MCF 10A (cell line): Measurements from ENCODE around the gene SIRPG. TPM values are rescaled to one million over a fixed set of nuclear protein-coding genes. Genes with fewer than 3 reads are reported as not detected.
"Not testable (repeated sequence)": the region's sequence is repeated elsewhere in the genome, so short reads cannot be mapped to it uniquely, and the experiment has no call there.

Experiments used
- BruUV-seq: library from RNA; stranded (reverse); fragments of 400-500 nt; replicated peaks from 2 replicates; lab custom pipeline; 2021; lab: Mats Ljungman, UMichigan
- CTCF ChIA-PET: fragments of 300-600 bp; sonication (Branson Sonifier 250); formaldehyde crosslinking; extraction: SDS; loops from one replicate; lab custom pipeline; 2021; ENCODE audit warnings: antibody characterized with exemption, inconsistent platforms; lab: Yijun Ruan, JAX
- POLR2A ChIA-PET: fragments of 300-600, 350-650 bp; sonication (Branson Sonifier 250); formaldehyde crosslinking; extraction: SDS; loops from one replicate; lab custom pipeline; 2020; ENCODE audit warnings: antibody characterized with exemption, inconsistent platforms; lab: Yijun Ruan, JAX
- DNase-seq: peaks from one replicate; pipeline ENCODE4 v3.0.0-alpha.2; 2018; ENCODE audit not compliant: unreplicated experiment
- H3K27ac Mint-ChIP-seq: one replicate; pipeline ENCODE4 v1.8.0; 2022; ENCODE audit warnings: mild to moderate bottlenecking, low read depth, mixed read lengths; ENCODE audit not compliant: unreplicated experiment
- H3K27me3 Mint-ChIP-seq: one replicate; pipeline ENCODE4 v1.8.0; 2022; ENCODE audit warnings: mixed read lengths; ENCODE audit not compliant: insufficient read depth, unreplicated experiment
- H3K36me3 Mint-ChIP-seq: one replicate; pipeline ENCODE4 v1.8.0; 2022; ENCODE audit warnings: mild to moderate bottlenecking, moderate library complexity, mixed read lengths; ENCODE audit not compliant: insufficient read depth, unreplicated experiment
- H3K4me1 Mint-ChIP-seq: one replicate; pipeline ENCODE4 v1.8.0; 2022; ENCODE audit warnings: mixed read lengths; ENCODE audit not compliant: insufficient read depth, unreplicated experiment
- H3K4me3 Mint-ChIP-seq: one replicate; pipeline ENCODE4 v1.8.0; 2022; ENCODE audit warnings: mild to moderate bottlenecking, moderate library complexity, mixed read lengths; ENCODE audit not compliant: unreplicated experiment
- H3K9me3 Mint-ChIP-seq: one replicate; pipeline ENCODE4 v1.8.0; 2022; ENCODE audit warnings: mixed read lengths; ENCODE audit not compliant: unreplicated experiment
- CTCF ChIP-seq: fragments of 200-600 bp; IDR thresholded peaks from one replicate; pipeline ENCODE4 v1.8.0; 2022; ENCODE audit warnings: antibody characterized with exemption, mild to moderate bottlenecking; ENCODE audit not compliant: unreplicated experiment
- intact Hi-C: fragments of 100-400 bp; cut with micrococcal nuclease; formaldehyde crosslinking; loops from 2 replicates; pipeline ENCODE4 v1.14.1; 2022
- total RNA-seq: library from RNA; stranded (reverse); gene quantifications from 2 replicates; pipeline ENCODE4 v1.2.3, GENCODE V29; 2022

The SIRPG gene
- total RNA-seq, 1 experiment from 2014 or later = not detected

GRCh38 chr20:1619861-1620444 lies 37.6 kb downstream of the SIRPG start, which contains the start of gene SIRPB1:
Gene SIRPB1, minus strand, starts transcription at chr20:1620009. Its CDS starts 65 bp downstream, at chr20:1619944.
- intact Hi-C loops = no loop called here
- Mint-ChIP-seq H3K4me3 (no peak within 1 kb of the TSS), H3K27ac (no peak within 1 kb of the TSS), H3K36me3 (no peaks in the 10 kb centered on the region), H3K9me3 (peaks cover 7% of the 10 kb centered on the region), H3K4me1 (peaks cover 7% of the 10 kb centered on the region), H3K27me3 (no peaks in the 10 kb centered on the region)
- TF ChIP-seq CTCF = no peak
- no TSS peak for BruUV-seq
- ChIA-PET CTCF (no interaction called here), POLR2A (no interaction called here)
- no peak for DNase-seq

- ChIA-PET CTCF (interaction anchor here (0.7 kb wide), 1 partner anchor 931 kb away, joined by 3 read pairs; no protein-coding TSS in a partner anchor), POLR2A (no interaction called here)
- Mint-ChIP-seq H3K4me3 (no peak overlapping the region), H3K9me3 (peaks cover 7% of the 10 kb centered on the region), H3K4me1 (no peaks in the 10 kb centered on the region), H3K27me3 (no peaks in the 10 kb centered on the region), H3K27ac (no peak overlapping the region), H3K36me3 (no peaks in the 10 kb centered on the region)
- TF ChIP-seq CTCF = no peak
- no peak for DNase-seq
- BruUV-seq = no TSS peak
- intact Hi-C loops = no loop called here
Measured at GRCh38 chr20:1618954-1619540, 38.5 kb downstream of the SIRPG start.

- Mint-ChIP-seq H3K9me3 (peaks cover 7% of the 10 kb centered on the region), H3K27me3 (no peaks in the 10 kb centered on the region), H3K4me3 (no peak overlapping the region), H3K27ac (no peak overlapping the region), H3K36me3 (no peaks in the 10 kb centered on the region), H3K4me1 (no peaks in the 10 kb centered on the region)
- DNase-seq = no peak
- BruUV-seq = no TSS peak
- intact Hi-C loops = no loop called here
- ChIA-PET POLR2A (no interaction called here), CTCF (interaction anchor here (0.6 to 0.7 kb wide), 2 partner anchors 20 to 931 kb away, joined by 3 read pairs; no protein-coding TSS in a partner anchor)
- no peak for TF ChIP-seq CTCF
Measured at GRCh38 chr20:1618479-1618878, 39.1 kb downstream of the SIRPG start.

- intact Hi-C loops = no loop called here
- no peak for DNase-seq
- H3K4me1 Mint-ChIP-seq = no peaks in the 10 kb centered on the region
Measured at GRCh38 chr20:1616858-1617434, 40.6 kb downstream of the SIRPG start.

GRCh38 chr20:1610404-1610803 lies 47.2 kb downstream of the SIRPG start:
- H3K4me3 Mint-ChIP-seq, BruUV-seq, H3K27ac Mint-ChIP-seq, H3K9me3 Mint-ChIP-seq, POLR2A ChIA-PET, DNase-seq, CTCF ChIA-PET, H3K4me1 Mint-ChIP-seq, H3K36me3 Mint-ChIP-seq, H3K27me3 Mint-ChIP-seq, intact Hi-C loops: not testable (repeated sequence)

More at GRCh38 chr20:1616858-1617434, 40.6 kb downstream of the SIRPG start:
- H3K4me3 Mint-ChIP-seq = no peak overlapping the region
- no peaks in the 10 kb centered on the region for H3K27me3 Mint-ChIP-seq
- TF ChIP-seq CTCF = no peak
- no peak overlapping the region for H3K27ac Mint-ChIP-seq
- no TSS peak for BruUV-seq
- peaks cover 7% of the 10 kb centered on the region for H3K9me3 Mint-ChIP-seq
- POLR2A ChIA-PET = interaction anchor here (0.7 kb wide), 1 partner anchor 47 kb away, joined by 3 read pairs; no protein-coding TSS in a partner anchor
- no peaks in the 10 kb centered on the region for H3K36me3 Mint-ChIP-seq
- CTCF ChIA-PET = no interaction called here

- DNase-seq, BruUV-seq, H3K4me3 Mint-ChIP-seq, H3K27me3 Mint-ChIP-seq, H3K36me3 Mint-ChIP-seq, H3K9me3 Mint-ChIP-seq, intact Hi-C loops, CTCF ChIA-PET, H3K4me1 Mint-ChIP-seq, POLR2A ChIA-PET, H3K27ac Mint-ChIP-seq: not testable (repeated sequence)
Measured at GRCh38 chr20:1608678-1609347, 48.8 kb downstream of the SIRPG start.
